Right lobe of liver (tissue), 4 donors: ENCODE data around the gene CCNI2.

Experiments used
- CTCF ChIP-seq, 4 donors: fragments of 200-600 bp in 3 of 4; fragments of 450-650 bp in 1 of 4; IDR thresholded peaks; one replicate each; pipeline versions ENCODE4 v1.5.1 to v1.8.0; 2016 to 2022; ENCODE audit warnings: antibody characterized with exemption in 4 of 4, mild to moderate bottlenecking in 2 of 4
- POLR2A ChIP-seq: fragments of 450-650 bp; IDR thresholded peaks from one replicate; pipeline ENCODE4 v1.6.1; 2017; ENCODE audit warnings: antibody characterized with exemption, mild to moderate bottlenecking
- donor health status: DM: no; HTN: no; CAD: no.
- donor health status: DM: no; HTN: no; CAD: no.
- donor health status: DM: no; HTN: yes; CAD: no.

GRCh38 chr5:132750471-132751230 is 3.4 kb downstream of the CCNI2 start:
- no peak for TF ChIP-seq CTCF (IDR thresholded peaks at IDR 0.05)
- no peak for TF ChIP-seq POLR2A
